GM21723 (cell line): ENCODE data around the gene YBX1.
"Not testable (repeated sequence)": the region's sequence is repeated elsewhere in the genome, so short reads cannot be mapped to it uniquely, and the experiment has no call there.

ENCODE experiments used
- ATAC-seq: cut with Tn5 transposase; IDR thresholded peaks from one replicate; pipeline ENCODE4 v1.9.1; 2021; ENCODE audit warnings: mild to moderate bottlenecking, moderate library complexity; ENCODE audit not compliant: unreplicated experiment

The YBX1 gene

DNA sequence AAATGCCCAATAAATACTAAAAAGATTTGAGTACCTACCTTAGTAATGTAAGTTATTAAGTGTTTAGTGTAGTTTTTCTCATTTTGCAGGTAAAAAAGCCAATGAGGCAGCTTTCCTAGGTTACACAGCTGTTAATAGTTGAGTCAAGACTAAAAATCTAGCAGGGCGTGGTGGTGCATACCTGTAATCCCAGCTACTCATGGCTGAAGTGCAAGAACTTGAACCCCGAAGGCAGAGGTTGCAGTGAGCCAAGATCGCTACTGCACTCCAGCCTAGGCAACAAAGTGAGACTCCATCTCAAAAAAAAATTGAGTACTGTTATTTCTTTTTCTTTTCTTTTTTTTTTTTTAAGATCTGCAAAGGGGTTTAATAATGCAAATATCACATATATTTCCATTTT, 7.7 kb downstream of the YBX1 start:
- ATAC-seq: no peak

DNA sequence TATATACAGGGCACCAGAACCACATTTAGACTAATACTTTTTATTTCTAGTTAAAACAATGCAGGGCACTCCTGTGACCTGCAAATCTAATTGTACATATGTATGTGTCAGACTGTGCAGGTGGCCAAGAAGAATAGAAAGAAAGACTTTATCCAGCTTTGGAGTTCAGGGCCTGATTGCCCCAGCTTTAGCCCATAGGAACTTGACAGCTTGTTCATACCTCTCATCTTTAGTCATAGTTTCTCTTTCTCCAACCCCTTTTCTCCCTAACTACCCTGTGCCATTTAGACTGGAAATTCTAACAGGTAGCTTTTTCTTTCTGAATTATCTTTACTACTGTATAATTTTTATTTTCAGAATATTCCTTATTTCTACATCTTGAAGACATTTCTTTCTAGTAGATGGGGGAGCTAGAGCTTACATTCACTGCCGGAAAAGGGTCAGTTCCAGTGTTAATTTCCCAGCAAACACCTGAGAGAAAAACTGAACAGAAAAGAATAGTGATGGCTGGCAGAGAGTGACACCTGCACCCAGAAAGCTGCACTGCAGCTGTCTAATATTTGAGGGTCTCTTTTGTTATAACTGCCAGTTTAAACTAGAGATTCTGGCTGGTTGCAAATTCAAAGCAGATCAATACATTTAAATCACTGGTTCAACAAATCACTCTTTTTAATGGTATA, 8.4 kb downstream of the YBX1 start:
- ATAC-seq: no peak

DNA sequence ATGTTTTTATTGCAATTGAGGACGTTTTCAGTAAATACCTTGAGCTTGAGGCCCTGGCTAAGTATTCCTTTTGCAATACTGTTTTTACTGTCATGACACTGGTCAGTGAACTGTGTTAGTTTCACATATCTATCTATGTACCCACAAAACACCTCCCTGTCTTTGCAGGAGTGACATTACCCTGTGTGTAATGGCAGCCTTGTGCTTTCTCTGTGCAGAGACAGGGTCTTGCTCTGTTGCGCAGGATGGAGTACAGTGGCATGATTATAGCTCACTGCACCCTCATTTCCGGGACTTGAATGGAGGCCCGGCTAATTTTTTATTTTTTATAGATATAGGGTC, 8.9 kb downstream of the YBX1 start:
- no peak for ATAC-seq

DNA sequence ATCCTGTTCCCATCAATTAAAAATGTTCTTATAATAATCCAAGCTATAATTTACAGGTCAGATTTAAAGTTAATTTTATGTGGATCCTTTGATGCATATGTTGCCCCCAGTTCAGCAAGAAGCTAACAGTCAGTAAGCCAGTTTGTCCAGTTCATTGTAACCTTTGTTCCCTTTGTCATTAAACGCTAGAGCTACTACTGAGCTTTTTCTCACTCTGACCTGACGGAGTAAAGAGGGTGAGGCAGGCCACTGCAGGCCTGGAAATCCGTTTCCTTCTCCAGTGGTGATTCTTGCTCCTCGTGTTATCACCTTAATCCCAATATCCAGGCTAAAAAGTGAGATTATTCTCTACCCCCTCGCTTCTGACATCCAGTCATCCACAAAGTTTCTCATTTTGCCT, 10.2 kb downstream of the YBX1 start:
- no peak for ATAC-seq

DNA sequence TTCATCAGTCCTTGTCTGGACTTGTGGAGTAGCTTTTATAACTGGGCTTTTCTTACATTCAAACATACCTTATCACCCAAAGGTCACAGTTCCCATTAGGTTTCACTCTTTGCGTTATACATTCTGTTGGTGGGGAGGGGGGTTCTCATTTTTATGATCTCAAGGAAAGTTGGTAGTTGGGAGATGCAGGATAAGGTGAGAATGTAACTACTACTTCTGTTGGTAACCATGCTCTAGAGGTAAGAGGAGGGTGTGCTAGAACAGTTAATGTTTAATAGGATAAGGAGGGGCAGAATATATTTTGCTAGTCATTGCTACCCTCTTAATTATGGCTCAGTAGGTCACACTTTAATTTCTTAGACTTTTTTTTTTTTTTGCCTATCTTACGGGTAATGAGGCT, 10.7 kb downstream of the YBX1 start:
- ATAC-seq: no peak

DNA sequence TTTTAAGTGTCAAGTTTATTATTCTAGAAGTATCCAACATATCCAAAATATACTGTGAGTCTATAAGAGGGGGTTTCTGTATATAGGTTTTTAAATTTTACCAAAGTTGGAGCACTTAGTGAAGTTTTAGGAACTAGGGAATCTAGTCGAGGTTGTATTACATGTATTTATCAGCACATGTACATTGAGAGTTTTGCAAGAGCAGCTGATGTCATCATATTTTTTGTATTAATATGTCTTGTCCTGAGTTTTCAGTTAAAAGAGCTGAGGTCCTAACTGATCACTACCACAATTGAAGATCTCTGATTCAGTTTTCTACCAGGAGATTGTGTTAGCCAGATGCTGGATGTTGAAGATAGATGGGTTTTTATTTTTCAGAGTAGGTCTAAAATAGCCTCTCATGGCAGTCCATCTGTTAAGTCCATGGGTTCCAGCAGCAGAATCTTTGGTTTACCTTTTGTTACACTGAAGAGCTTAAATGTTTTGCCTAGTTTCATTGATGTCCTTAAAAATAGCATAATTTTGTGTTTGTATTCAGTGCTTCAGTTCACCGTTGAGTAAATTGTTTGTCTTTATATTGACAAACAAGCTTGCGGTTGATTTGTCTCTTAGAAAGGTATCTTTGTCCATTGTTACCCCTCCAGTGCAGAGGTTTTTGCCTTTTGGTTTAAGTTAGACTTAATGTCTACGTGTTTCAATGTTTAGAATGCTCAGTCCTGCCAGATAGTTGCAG, 16.0 kb downstream of the YBX1 start:
- no peak for ATAC-seq

DNA sequence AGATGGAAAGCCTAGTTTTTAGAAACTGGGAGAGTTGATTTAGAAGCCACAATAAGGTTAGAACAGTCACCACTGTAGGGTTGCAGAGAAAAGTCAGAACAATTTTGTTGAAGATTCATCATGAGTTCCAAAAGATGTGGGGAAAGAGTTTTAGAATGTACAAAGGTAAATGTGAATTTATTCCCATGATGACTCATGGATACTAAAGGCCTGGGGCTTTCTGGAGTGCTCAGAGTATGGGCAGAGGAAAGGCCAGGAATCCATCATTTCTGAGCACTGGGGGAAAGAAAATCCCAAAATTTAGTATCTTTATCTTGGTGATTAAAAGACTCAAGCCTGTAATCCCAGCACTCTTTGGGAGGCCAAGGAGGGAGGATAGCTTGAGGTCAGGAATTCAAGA, 17.8 kb downstream of the YBX1 start:
- no peak for ATAC-seq

DNA sequence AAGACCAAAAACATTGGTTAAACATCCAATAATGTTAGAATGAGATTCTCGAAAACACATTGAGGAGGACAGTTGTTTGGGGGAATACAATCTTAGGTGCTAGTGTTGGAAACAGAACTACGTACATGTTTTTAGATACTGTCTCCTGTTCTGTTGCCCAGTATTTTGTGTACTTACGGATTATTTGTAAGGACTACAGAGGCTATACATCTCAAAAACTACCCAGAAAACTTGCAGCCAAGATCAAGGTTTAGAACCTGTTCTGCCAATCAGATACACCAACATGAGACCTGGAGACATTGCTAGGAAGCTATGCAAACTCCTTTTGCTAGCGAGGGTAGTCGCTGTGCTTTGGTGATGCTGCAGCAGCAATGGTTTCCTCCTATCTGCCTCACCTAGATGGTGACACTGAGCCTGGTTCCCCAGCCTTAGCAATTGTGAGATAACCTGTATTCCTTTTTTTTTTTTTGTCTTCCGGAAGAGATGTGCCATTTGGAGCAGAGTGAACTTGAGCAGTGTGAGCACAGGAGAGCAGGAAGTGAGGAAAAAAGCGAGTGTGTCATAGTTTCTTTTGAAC, 21.8 kb downstream of the YBX1 start:
- ATAC-seq: no peak

DNA sequence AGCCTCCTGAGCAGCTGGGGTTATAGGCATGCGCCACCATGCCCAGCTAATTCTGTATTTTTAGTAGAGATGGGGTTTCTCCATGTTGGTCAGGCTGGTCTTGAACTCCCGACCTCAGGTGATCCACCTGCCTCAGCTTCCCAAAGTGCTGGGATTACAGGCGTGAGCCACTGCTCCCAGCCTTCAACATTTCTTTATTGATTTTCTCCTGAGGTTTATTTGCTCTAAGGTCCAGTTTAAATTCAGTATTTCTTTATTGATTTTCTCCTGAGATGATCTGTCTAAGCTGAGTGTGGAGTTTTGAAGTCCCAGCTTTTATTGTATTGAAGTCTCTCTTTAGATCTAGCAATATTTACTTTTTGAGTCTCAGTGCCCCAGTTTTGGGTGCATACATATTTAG, 30.6 kb downstream of the YBX1 start:
- ATAC-seq: not testable (repeated sequence)

DNA sequence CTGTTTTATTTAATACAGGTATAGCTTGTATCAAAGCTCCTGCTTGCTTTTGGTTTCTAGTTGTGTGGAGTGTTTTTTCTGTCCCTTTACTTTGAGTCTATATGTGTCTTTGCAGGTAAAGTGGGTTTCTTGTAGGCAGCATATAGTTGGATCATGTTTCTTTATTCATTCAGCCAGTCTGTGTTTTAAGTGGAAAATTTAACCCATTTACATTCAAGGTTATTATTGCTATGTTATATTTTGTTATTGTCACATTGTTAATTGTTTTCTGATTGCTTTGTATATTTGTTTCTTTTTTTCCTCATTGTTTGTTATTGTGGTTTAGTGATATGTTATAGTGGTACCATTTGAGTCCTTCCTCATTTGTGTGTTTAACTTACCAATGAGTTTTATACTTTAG, 31.1 kb downstream of the YBX1 start:
- ATAC-seq: no peak

DNA sequence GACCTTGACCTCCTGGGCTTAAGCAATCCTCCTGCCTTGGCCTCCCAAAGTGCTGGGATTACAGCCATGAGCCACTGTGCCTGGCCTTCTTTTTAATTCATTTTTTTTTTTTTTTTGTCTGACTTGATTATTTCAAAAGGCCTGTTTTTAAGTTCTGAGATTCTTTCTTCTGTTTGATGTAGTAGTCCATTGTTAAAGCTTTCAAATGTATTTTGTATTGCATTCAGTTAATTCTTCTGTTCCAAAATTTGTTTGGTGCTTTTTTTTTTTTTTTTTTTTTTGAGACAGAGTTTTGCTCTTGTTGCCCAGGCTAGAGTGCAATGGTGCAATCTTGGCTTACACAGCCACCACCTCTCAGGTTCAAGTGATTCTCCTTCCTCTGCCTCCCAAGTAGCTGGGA, 32.2 kb downstream of the YBX1 start:
- not testable (repeated sequence) for ATAC-seq

DNA sequence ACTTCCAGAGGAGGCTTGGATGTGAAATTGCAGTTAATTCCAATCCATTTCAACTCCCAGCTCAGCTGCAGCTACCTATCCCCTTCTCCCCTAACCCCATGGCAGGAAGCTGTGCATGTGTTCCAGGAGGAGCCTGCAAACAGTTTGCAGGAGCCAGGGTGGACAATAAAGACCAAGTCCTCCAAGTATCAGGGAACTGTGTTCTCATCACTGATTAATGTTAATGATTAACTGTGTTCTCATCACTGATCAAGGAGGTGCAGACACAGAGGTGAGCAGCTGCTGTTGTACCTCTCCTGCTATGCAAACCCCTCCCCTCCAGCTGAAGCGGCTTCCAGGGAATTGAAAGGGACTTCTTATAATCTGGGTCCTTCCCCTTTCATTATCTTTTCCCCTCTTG, 38.6 kb downstream of the YBX1 start:
- no peak for ATAC-seq

DNA sequence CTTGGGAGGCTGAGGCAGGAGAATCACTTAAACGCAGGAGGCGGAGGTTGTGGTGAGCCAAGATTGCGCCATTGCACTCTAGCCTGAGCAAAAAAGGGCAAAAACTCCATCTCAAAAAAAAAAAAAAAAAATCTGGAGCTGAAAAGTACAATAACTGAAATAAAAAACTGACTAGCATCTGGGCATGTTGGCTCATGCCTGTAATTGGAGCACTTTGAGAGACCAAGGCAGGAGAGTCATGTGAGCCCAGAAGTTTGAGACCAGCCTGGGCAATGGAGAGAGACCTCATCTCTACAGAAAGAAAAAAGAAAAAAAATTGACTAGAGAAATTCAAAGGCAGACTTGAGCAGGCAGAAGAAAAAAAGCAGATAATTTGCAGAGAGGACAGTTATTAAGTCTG, 39.7 kb downstream of the YBX1 start:
- no peak for ATAC-seq

DNA sequence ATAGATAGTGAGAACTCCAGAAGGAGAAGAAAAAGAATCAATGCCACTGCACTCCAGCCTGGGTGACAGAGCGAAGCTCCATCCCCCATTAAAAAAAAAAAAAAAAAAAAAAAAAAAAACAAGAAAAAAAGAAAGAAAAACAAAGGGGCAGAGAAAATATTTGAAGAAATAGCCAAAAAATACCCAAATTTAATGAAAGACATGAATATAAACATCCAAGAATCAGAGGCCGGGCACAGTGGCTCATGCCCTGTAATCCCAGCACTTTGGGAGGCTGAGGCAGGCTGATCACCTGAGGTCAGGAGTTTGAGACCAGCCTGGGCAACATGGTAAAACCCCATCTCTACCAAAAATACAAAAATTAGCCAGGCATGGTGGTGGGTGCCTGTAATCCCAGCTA, 40.2 kb downstream of the YBX1 start:
- not testable (repeated sequence) for ATAC-seq

DNA sequence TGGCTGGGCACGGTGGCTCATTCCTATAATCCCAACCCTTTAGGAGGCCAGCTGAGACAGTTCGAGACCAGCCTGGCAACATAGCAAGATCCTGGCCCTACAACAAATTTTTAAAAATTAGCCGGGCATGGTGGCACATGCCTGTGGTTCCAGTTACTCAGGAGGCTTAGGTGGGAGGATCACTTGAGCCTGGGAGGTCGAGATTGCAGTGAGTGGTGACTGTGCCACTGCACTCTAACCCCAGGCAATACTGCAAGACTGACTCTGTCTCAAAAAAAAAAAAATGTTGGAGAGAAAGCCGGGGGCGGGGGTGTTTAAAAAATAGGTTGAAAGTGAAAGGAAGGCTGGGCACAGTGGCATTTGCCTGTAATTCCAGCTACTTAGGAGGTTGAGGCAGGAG, 41.3 kb downstream of the YBX1 start:
- no peak for ATAC-seq

DNA sequence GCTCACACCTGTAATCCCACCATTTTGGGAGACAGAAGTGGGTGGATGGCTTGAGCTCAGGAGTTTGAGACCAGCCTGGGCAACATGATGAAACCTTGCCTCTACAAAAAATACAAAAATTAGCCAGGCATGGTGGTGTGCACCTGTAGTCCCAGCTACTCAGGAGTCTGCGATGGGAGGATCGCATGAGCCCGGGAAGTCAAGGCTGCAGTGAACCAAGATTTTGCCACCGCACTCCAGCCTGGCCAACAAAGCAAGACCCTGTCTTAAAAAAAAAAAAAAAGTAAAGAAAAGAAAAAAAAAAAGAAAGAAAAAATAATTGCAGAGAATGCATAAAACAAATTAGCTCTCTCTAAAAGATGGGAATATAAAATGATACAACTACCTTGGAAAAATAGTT, 43.6 kb downstream of the YBX1 start:
- ATAC-seq: not testable (repeated sequence)

DNA sequence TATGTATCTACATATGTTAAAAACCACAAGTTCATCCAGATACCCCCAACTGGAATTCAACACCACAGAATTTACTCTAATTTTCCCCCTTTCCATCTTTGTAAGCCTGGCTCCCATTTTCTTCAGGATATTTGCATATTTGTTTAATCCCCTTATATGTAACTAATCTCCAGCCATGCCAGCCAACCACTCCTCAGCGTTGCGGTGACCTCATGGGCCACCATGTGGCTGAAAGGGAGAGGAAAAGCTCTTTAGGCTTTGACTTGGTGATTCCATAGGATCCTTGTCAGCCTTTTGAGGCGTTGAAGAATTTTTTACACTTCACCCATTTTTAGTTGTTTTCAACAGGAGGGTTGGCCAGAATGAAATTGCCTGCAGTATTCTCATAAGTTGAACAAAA, 47.8 kb downstream of the YBX1 start:
- ATAC-seq: no peak

DNA sequence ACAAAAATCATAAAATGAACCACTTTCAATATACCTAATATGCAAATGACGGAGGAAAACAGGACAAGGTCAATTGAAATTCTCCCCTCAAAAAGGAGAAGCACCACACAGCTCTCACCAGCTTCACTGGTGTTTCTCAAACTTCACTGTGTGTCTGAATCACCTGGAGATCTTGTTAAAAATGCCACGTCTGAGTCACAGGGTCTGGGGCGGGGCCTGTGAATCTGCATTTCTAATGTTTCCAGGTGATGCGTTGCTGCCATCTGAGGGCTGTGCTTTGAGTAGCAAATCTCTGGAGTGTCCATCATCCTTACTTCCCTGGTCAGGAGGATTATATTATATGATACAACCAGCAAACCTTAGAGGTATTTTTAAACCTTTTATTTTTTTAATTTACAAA, 48.8 kb downstream of the YBX1 start:
- no peak for ATAC-seq

DNA sequence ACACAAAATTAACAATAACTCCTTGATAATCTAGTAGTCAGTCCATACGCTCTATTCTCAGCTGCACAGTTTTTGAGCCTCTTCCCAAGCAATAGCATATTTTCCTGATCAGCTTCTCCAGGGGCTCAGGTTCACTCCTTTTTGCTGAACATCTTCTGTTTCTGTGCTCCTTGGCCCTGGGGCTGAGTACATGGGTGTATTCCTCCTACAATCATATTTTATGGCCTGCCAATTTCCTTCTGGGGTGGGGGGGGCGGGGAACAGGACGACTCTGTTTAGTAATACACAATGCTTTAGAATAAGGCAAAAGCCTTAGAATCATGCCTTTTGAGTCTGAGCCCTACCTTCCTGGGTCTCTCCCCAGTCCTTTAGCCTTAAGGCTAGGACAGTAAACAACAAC, 49.4 kb downstream of the YBX1 start:
- no peak for ATAC-seq

DNA sequence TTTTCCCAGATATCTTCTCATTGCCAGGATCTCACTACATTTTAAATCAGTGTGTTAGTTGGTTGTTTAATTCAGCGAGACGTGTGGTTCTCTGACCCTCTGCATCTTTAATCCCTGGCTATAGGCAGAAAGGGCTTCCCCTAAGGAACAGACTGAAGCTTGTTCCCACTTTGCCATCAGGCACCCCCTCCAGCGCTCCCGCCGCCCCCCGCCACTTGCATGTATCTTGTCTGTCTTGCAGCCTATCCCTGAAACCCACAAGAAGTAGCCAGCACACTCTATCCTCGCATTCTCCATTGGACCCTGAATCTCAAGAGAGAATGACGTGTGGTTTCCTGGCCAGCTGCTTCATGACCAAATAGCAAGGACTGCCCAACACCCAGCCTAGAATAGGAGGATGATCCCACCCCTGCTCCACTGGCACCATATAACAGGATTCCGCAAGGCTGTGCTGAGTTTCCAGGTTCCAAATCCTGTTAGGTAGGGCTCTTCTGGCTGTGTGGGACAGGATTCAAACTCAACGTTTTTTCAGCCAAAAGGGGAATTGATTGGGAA, 50.0 kb downstream of the YBX1 start:
- ATAC-seq: no peak

DNA sequence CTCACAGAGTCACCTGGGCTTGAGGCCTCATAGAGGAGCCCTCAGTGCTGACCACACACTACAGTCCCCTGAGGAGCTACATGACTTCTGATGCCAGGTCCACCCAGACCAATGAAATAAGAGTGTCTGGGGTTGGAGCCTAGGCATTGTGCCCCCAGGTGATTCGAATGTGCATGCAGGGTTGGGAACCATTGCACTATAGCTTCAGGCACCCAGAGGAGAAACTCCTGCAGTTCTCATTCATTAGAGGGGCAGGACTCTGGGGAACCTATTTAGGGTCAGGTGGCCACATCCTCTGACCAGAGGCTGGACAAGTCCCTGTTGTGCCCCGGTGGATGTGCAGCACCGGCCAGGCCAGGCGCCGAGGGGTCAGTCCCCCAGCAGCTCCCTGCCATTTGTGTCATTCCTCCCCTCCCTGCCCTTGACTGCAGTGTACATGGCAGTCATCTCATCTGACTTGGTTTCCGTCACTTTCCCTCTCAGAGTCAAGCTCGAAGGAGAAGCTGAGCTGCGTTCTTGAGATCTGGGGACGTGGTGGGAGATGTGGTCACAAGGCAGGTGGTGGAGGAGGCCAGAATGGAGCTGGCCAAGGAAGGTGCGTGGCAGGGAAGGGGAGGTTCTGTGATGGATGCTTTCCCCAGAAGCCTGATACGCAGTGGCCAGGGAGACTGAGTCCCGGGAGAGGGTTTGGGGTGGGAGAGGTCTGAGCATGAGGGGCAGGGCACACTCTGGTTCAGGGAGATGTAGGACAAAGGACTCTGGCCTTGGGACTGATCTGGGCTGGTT, 51.4 kb downstream of the YBX1 start:
- ATAC-seq: no peak
